Bronchial epithelial cell (primary cell): ENCODE results near the gene SMIM24. TPM values are rescaled to one million over a fixed set of nuclear protein-coding genes. Genes with fewer than 3 reads are reported as not detected.

Experiments
- DNase-seq: peaks from one replicate; pipeline ENCODE4 v3.0.0-alpha.2; 2010; ENCODE audit warnings: low read depth
- FAIRE-seq: peaks from 2 replicates; lab custom pipeline; 2011; peaks lifted over from hg19 to GRCh38; lab: Jason Lieb, UNC
- H3K27me3 ChIP-seq: 2 replicates; pipeline ENCODE4 v1.5.1; 2011; ENCODE audit warnings: low read length; ENCODE audit not compliant: control insufficient read depth, insufficient read depth
- H3K36me3 ChIP-seq: 2 replicates; pipeline ENCODE4 v1.5.1; 2011; ENCODE audit warnings: low read length; ENCODE audit not compliant: control insufficient read depth, insufficient read depth
- H3K4me3 ChIP-seq: 2 replicates; pipeline ENCODE4 v1.5.1; 2011; ENCODE audit warnings: mild to moderate bottlenecking, low read depth, low read length, control low read depth
- total RNA-seq: library from RNA; depleted of rRNA; stranded (reverse); fragments of >200 nt; gene quantifications from 2 replicates; pipeline ENCODE4 v1.2.1, GENCODE V29; 2014
- TF ChIP-seq, protein P1 (sequence below): IDR thresholded peaks from 2 replicates; pipeline ENCODE4 v1.5.1; 2011; ENCODE audit warnings: mild to moderate bottlenecking, moderate library complexity, low read length, control low read depth, inconsistent platforms; ENCODE audit not compliant: insufficient read depth, severe bottlenecking

Gene SMIM24
- total RNA-seq, 1 donor from 2014 or later = not detected

- H3K36me3 ChIP-seq = peaks cover 13% of the 10 kb centered on the region
- no peak overlapping the region for H3K4me3 ChIP-seq
- TF ChIP-seq, protein P1, sequence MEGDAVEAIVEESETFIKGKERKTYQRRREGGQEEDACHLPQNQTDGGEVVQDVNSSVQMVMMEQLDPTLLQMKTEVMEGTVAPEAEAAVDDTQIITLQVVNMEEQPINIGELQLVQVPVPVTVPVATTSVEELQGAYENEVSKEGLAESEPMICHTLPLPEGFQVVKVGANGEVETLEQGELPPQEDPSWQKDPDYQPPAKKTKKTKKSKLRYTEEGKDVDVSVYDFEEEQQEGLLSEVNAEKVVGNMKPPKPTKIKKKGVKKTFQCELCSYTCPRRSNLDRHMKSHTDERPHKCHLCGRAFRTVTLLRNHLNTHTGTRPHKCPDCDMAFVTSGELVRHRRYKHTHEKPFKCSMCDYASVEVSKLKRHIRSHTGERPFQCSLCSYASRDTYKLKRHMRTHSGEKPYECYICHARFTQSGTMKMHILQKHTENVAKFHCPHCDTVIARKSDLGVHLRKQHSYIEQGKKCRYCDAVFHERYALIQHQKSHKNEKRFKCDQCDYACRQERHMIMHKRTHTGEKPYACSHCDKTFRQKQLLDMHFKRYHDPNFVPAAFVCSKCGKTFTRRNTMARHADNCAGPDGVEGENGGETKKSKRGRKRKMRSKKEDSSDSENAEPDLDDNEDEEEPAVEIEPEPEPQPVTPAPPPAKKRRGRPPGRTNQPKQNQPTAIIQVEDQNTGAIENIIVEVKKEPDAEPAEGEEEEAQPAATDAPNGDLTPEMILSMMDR = no peak
- no peaks in the 10 kb centered on the region for H3K27me3 ChIP-seq
- no peak for FAIRE-seq
- DNase-seq = no peak
These were observed 14.2 kb upstream of the SMIM24 start for GRCh38 chr19:3494559-3494958.

GRCh38 chr19:3494051-3494450 lies 13.7 kb upstream of the SMIM24 start:
- Histone ChIP-seq H3K36me3 (peaks cover 13% of the 10 kb centered on the region), H3K4me3 (no peak overlapping the region), H3K27me3 (no peaks in the 10 kb centered on the region)
- FAIRE-seq (no peak), DNase-seq (no peak)
- TF ChIP-seq, protein P1 = no peak

DNA sequence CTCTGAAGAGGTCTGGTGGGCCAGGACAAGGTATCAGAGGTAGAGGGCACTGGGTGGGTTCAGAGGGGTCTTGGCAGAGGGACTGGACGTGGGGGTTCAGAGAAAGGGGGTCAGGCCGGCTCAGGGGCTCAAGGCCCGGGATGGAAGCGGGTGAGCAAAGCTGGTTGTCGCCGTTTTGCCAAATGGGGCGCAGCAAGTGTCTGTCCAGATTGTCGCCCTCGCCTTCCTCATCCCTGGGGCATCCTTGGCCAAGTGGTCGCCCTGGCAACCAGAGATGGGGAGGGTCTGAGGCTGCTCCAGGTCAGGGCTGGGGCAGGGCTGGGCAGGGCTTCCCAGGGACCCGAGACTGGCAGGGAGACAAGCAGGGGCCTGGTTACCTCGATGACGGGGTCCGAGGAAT lies 13.3 kb upstream of the SMIM24 start:
- TF ChIP-seq, protein P1 = no peak
- no peaks in the 10 kb centered on the region for H3K27me3 ChIP-seq
- no peak for FAIRE-seq
- peaks cover 13% of the 10 kb centered on the region for H3K36me3 ChIP-seq
- no peak overlapping the region for H3K4me3 ChIP-seq
- DNase-seq = no peak

GRCh38 chr19:3492919-3493318 lies 12.6 kb upstream of the SMIM24 start:
- DNase-seq (no peak), FAIRE-seq (no peak)
- no peaks in the 10 kb centered on the region for H3K27me3 ChIP-seq
- TF ChIP-seq, protein P1 = no peak
- no peak overlapping the region for H3K4me3 ChIP-seq
- H3K36me3 ChIP-seq = peaks cover 13% of the 10 kb centered on the region

- Histone ChIP-seq H3K36me3 (peaks cover 13% of the 10 kb centered on the region), H3K27me3 (no peaks in the 10 kb centered on the region), H3K4me3 (no peak overlapping the region)
- no peak for FAIRE-seq
- no peak for DNase-seq
- TF ChIP-seq, protein P1 = no peak
These were observed 12.0 kb upstream of the SMIM24 start for GRCh38 chr19:3492131-3492839.
